ENCODE measurements around the gene CTDSP2.

Gene CTDSP2

DNA sequence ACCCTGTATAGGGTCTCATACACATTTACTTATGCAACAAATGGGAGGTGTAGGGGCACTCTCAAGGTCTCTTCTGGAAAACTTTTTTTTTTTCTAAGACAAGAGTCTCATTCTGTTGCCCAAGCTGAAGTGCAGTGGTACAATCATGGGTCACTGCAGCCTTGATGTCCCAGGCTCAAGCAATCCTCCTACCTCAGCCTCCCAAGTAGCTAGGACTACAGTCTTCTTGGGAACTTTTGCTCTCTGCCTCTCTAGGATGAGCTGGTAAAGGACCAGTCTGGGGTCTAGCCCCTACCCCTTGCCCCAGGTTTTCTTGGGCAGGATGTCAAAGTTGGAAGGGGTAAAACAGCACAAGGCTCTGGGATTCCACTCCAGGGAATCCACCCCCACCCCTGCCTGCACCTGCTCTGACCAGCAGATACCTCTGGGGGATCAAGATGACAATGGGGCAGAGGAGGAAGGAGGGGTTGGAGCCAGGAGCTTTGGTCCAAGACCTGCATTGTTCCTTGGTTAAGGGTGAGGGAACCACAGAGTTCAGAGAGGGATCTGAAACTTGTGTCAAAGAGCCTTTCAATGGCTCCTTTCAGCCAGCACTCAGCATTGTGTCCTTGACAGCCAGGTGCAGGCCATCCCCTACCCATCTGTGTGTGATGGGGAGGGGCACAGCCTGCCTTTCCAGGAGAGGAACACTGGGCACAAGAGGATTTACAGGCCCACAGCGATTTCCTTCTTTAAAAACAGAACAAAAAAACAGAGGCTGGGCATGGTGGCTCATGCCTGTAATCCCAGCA lies 12.2 kb downstream of the CTDSP2 start:
- H3K4me3 ChIP-seq (ENCODE audit: low read depth, low read length): no peak overlapping the region
- DNase-seq (ENCODE audit: low read depth): peak; percentile 47
- TF ChIP-seq, protein P1, sequence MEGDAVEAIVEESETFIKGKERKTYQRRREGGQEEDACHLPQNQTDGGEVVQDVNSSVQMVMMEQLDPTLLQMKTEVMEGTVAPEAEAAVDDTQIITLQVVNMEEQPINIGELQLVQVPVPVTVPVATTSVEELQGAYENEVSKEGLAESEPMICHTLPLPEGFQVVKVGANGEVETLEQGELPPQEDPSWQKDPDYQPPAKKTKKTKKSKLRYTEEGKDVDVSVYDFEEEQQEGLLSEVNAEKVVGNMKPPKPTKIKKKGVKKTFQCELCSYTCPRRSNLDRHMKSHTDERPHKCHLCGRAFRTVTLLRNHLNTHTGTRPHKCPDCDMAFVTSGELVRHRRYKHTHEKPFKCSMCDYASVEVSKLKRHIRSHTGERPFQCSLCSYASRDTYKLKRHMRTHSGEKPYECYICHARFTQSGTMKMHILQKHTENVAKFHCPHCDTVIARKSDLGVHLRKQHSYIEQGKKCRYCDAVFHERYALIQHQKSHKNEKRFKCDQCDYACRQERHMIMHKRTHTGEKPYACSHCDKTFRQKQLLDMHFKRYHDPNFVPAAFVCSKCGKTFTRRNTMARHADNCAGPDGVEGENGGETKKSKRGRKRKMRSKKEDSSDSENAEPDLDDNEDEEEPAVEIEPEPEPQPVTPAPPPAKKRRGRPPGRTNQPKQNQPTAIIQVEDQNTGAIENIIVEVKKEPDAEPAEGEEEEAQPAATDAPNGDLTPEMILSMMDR (IDR thresholded peaks at IDR 0.05; ENCODE audit: insufficient read depth, low read depth, low read length, missing control alignments): no peak

DNA sequence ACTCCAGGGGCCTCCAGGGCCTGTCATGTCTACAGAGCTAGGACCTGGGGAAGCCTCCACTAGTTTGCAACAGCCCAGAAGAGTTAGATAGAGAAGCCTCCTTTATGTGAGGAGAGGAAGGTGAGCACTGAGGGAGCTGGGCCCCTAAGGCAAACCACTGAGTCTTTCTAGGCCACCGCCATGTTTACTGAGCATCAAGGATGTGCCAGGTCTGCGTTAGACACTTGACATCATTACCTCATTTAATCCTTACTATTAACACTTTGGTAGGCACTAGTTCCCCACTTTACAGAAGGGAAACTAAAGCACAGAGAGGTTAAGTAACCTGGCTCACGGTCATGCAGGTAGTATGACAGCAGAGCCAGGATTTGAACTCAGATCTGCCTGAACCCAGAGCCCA lies 12.9 kb downstream of the CTDSP2 start:
- DNase-seq (ENCODE audit: low read depth): no peak
- TF ChIP-seq, protein P1 (IDR thresholded peaks at IDR 0.05; ENCODE audit: insufficient read depth, low read depth, low read length, missing control alignments): no peak
- no peak overlapping the region for H3K4me3 ChIP-seq (ENCODE audit: low read depth, low read length)

- TF ChIP-seq, protein P1 (IDR thresholded peaks at IDR 0.05; ENCODE audit: insufficient read depth, low read depth, low read length, missing control alignments): no peak
- peak; percentile 40 for DNase-seq (ENCODE audit: low read depth)
- no peak overlapping the region for H3K4me3 ChIP-seq (ENCODE audit: low read depth, low read length)
These were observed 13.6 kb downstream of the CTDSP2 start for GRCh38 chr12:57832966-57833365.

DNA sequence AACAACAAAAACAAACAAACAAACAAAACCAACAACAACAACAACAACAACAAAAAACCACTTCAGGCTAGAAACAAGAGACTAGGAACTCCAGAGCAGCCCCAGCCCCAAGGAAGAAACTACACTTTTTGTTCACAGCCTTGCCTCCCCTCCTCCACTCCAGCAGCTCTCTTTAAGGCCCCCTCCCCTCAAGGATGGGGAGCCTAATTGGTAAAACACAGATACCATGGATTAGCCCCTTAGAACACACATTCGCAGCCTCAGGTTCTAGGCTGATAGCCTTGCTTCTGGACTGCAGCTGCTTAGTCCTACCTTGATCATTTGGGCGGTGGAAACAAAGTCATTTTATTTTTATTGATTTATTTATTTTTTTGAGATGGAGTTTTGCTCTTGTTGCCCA lies 16.1 kb downstream of the CTDSP2 start:
- TF ChIP-seq, protein P1 (IDR thresholded peaks at IDR 0.05; ENCODE audit: insufficient read depth, low read depth, low read length, missing control alignments): no peak
- DNase-seq (ENCODE audit: low read depth): no peak

GRCh38 chr12:57829025-57829777 lies 17.3 kb downstream of the CTDSP2 start:
- H3K4me3 ChIP-seq (ENCODE audit: low read depth, low read length): no peak overlapping the region
- no peak for DNase-seq (ENCODE audit: low read depth)
- TF ChIP-seq, protein P1 (IDR thresholded peaks at IDR 0.05; ENCODE audit: insufficient read depth, low read depth, low read length, missing control alignments): no peak

More for the DNA sequence above, 16.1 kb downstream of the CTDSP2 start:
- no peak overlapping the region for H3K4me3 ChIP-seq (ENCODE audit: low read depth, low read length)

DNA sequence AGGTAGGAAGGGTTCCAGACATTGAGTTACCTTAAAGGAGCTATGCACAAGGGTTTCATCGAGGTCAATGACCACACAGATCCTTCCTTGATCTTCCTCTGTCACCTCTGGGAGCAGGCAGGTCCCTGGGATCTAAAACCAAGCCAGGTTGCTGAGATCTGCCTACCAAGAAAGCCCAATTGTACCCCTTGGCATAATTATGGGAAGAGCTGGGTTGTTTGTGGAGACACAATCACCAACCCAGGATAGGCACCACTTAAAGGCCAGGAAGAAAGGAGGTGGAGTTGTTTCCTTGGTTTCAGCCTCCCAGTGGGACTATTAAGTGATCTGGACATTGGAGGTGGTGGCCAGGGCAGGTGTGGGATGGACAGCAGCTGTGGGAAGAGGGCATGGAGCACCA lies 19.6 kb downstream of the CTDSP2 start:
- DNase-seq (ENCODE audit: low read depth): no peak
- H3K4me3 ChIP-seq (ENCODE audit: low read depth, low read length): no peak overlapping the region
- TF ChIP-seq, protein P1 (IDR thresholded peaks at IDR 0.05; ENCODE audit: insufficient read depth, low read depth, low read length, missing control alignments): no peak
